Panc1 (cell line): Measurements from ENCODE around the gene HSBP1L1. TPM values are rescaled to one million over a fixed set of nuclear protein-coding genes. Genes with fewer than 3 reads are reported as not detected.

ENCODE experiments used
- ATAC-seq: fragments of 200-7000 bp; cut with Tn5 transposase; 2 replicates; pipeline ENCODE4 v1.9.1; 2020; ENCODE audit warnings: mild to moderate bottlenecking, moderate library complexity
- BruUV-seq: library from RNA; stranded (reverse); fragments of 400-500 nt; replicated peaks from 2 replicates; lab custom pipeline; 2021; lab: Mats Ljungman, UMichigan
- CTCF ChIA-PET: fragments of 300-600 bp; sonication (Branson Sonifier 250); formaldehyde crosslinking; loops from one replicate; lab custom pipeline; 2022; ENCODE audit warnings: antibody characterized with exemption; lab: Charles Lee
- POLR2A ChIA-PET: fragments of 300-600 bp; sonication (Branson Sonifier 250); formaldehyde crosslinking; loops from one replicate; lab custom pipeline; 2022; ENCODE audit warnings: antibody characterized with exemption; lab: Charles Lee
- DNase-seq: peaks from one replicate; pipeline ENCODE4 v3.0.0-alpha.2; 2010; ENCODE audit warnings: low read depth, low spot score
- H3K27ac ChIP-seq: 2 replicates; pipeline ENCODE4 v1.5.1; 2011; ENCODE audit warnings: mild to moderate bottlenecking, low read length, inconsistent platforms
- H3K27me3 ChIP-seq: fragments of 200-500 bp; sonication (Bioruptor generic); 2 replicates; pipeline ENCODE4 v1.6.0; 2014; ENCODE audit warnings: low read length, inconsistent platforms; ENCODE audit not compliant: control insufficient read depth, insufficient read depth
- H3K36me3 ChIP-seq: fragments of 200-500 bp; sonication (Bioruptor generic); 2 replicates; pipeline ENCODE4 v1.5.1; 2014; ENCODE audit warnings: inconsistent platforms, mild to moderate bottlenecking, low read length, moderate library complexity; ENCODE audit not compliant: control insufficient read depth, insufficient read depth
- H3K4me1 ChIP-seq: 2 replicates; pipeline ENCODE4 v1.5.1; 2011; ENCODE audit warnings: inconsistent platforms, mild to moderate bottlenecking, low read length, moderate library complexity; ENCODE audit not compliant: control insufficient read depth, insufficient read depth
- H3K4me3 ChIP-seq, 2 experiments: 2 replicates each; pipeline ENCODE4 v1.5.1; 2011 to 2012; ENCODE audit warnings: low read depth in 2 of 2, low read length in 2 of 2, mild to moderate bottlenecking in 2 of 2, inconsistent platforms in 1 of 2, moderate library complexity in 1 of 2
- H3K9me3 ChIP-seq: fragments of 200-500 bp; sonication (Bioruptor generic); 2 replicates; pipeline ENCODE4 v1.5.1; 2014; ENCODE audit warnings: low read depth, mild to moderate bottlenecking, inconsistent platforms, low read length, moderate library complexity; ENCODE audit not compliant: control insufficient read depth, insufficient read depth
- POLR2AphosphoS5 ChIP-seq: IDR thresholded peaks from 2 replicates; pipeline ENCODE4 v1.6.1; 2012; ENCODE audit warnings: mild to moderate bottlenecking, low read depth, low read length, moderate library complexity
- SIN3A ChIP-seq: IDR thresholded peaks from 2 replicates; pipeline ENCODE4 v1.6.1; 2012; ENCODE audit warnings: low read depth, mild to moderate bottlenecking, low read length, moderate library complexity, borderline replicate concordance; ENCODE audit not compliant: insufficient read depth
- TCF7L2 ChIP-seq: IDR thresholded peaks from 2 replicates; pipeline ENCODE4 v1.6.1; 2011; ENCODE audit warnings: mild to moderate bottlenecking, low read depth, low read length, inconsistent platforms
- in situ Hi-C: cut with HindIII; loops from 2 replicates; pipeline ENCODE4 v1.10.0; 2016; ENCODE audit warnings: low sequenced_read_pairs, low pct_unique_long_range_greater_than_20kb
- intact Hi-C: fragments of 100-400 bp; cut with micrococcal nuclease; formaldehyde crosslinking; loops from one replicate; pipeline ENCODE4 v1.10.0; 2022; ENCODE audit not compliant: unreplicated experiment
- total RNA-seq: library from RNA; stranded (reverse); gene quantifications from one replicate; pipeline ENCODE4 v1.2.1, GENCODE V29; 2021; ENCODE audit not compliant: unreplicated experiment
- TF ChIP-seq, protein P1 (sequence below), 2 experiments: IDR thresholded peaks; 2 replicates each; pipeline ENCODE4 v1.6.1; 2011 to 2012; ENCODE audit warnings: low read depth in 2 of 2, control low read depth in 1 of 2, low read length in 1 of 2, mild to moderate bottlenecking in 1 of 2, moderate library complexity in 1 of 2; ENCODE audit not compliant: insufficient read depth in 1 of 2
- TF ChIP-seq, protein P2 (sequence below): fragments of 450-650 bp; IDR thresholded peaks from 2 replicates; pipeline ENCODE4 v1.5.1; 2017; ENCODE audit warnings: mild to moderate bottlenecking

The HSBP1L1 gene
- total RNA-seq, 1 experiment from 2014 or later: 45.4 TPM

DNA sequence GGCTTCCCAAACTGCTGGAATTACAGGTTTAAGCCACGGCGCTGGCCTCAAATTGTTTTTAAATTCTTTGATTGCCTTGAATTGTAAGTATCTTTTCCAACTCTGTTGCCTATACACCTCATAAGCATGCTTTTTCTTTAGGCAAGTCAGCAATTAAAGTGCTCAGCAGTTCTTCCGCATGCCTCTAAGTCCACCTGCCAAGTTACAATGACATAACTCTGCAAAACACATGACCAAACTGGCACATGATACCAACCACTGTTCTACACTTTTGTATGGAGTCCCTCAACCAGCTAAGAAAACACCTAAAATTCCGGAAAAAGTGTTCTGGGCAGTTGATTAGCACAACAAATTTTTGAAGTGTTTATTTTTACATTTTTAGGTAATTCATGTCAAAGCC lies 18.8 kb downstream of the HSBP1L1 start:
- CTCF ChIA-PET: no interaction called here

DNA sequence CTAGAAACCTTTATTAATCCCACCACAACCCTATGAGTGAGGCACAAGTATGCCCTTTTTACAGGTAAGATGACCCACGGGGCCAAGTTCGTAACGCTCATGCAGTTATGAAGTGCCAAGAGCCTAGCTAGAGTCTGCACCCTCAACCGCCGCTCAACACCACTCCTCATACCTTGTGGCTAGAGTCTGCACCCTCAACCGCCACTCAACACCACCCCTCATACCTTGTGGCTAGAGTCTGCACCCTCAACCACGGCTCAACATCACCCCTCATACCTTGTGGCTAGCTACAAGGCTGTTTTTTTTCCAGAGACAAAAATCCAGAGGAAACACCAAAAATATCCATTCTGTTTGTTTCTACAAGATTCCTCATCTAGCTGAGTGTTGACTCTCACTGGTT lies 19.4 kb downstream of the HSBP1L1 start:
- H3K9me3 ChIP-seq: no peaks in the 10 kb centered on the region
- in situ Hi-C loops: no loop called here
- H3K27ac ChIP-seq: no peak overlapping the region
- H3K36me3 ChIP-seq: peaks cover 10% of the 10 kb centered on the region
- POLR2A ChIA-PET: no interaction called here
- peaks cover 27% of the 10 kb centered on the region for H3K4me1 ChIP-seq
- H3K27me3 ChIP-seq: no peaks in the 10 kb centered on the region
- DNase-seq: no peak
- no peak overlapping the region for H3K4me3 ChIP-seq
- intact Hi-C loops: no loop called here
- CTCF ChIA-PET: no interaction called here
- TF ChIP-seq TCF7L2 (no peak), SIN3A (no peak), POLR2AphosphoS5 (no peak)
- TF ChIP-seq, protein P1, sequence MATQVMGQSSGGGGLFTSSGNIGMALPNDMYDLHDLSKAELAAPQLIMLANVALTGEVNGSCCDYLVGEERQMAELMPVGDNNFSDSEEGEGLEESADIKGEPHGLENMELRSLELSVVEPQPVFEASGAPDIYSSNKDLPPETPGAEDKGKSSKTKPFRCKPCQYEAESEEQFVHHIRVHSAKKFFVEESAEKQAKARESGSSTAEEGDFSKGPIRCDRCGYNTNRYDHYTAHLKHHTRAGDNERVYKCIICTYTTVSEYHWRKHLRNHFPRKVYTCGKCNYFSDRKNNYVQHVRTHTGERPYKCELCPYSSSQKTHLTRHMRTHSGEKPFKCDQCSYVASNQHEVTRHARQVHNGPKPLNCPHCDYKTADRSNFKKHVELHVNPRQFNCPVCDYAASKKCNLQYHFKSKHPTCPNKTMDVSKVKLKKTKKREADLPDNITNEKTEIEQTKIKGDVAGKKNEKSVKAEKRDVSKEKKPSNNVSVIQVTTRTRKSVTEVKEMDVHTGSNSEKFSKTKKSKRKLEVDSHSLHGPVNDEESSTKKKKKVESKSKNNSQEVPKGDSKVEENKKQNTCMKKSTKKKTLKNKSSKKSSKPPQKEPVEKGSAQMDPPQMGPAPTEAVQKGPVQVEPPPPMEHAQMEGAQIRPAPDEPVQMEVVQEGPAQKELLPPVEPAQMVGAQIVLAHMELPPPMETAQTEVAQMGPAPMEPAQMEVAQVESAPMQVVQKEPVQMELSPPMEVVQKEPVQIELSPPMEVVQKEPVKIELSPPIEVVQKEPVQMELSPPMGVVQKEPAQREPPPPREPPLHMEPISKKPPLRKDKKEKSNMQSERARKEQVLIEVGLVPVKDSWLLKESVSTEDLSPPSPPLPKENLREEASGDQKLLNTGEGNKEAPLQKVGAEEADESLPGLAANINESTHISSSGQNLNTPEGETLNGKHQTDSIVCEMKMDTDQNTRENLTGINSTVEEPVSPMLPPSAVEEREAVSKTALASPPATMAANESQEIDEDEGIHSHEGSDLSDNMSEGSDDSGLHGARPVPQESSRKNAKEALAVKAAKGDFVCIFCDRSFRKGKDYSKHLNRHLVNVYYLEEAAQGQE (IDR thresholded peaks at IDR 0.05; ENCODE audit: insufficient read depth in 1 of 2, low read depth in 2 of 2, low read length in 1 of 2): no peak
- TF ChIP-seq, protein P2, sequence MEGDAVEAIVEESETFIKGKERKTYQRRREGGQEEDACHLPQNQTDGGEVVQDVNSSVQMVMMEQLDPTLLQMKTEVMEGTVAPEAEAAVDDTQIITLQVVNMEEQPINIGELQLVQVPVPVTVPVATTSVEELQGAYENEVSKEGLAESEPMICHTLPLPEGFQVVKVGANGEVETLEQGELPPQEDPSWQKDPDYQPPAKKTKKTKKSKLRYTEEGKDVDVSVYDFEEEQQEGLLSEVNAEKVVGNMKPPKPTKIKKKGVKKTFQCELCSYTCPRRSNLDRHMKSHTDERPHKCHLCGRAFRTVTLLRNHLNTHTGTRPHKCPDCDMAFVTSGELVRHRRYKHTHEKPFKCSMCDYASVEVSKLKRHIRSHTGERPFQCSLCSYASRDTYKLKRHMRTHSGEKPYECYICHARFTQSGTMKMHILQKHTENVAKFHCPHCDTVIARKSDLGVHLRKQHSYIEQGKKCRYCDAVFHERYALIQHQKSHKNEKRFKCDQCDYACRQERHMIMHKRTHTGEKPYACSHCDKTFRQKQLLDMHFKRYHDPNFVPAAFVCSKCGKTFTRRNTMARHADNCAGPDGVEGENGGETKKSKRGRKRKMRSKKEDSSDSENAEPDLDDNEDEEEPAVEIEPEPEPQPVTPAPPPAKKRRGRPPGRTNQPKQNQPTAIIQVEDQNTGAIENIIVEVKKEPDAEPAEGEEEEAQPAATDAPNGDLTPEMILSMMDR: no peak
- ATAC-seq: no peak
- no TSS peak for BruUV-seq

More for the DNA sequence above, 18.8 kb downstream of the HSBP1L1 start:
- Histone ChIP-seq H3K9me3 (no peaks in the 10 kb centered on the region), H3K27ac (no peak overlapping the region), H3K27me3 (no peaks in the 10 kb centered on the region), H3K4me3 (no peak overlapping the region), H3K36me3 (peaks cover 10% of the 10 kb centered on the region), H3K4me1 (peaks cover 27% of the 10 kb centered on the region)
- ATAC-seq (no peak), DNase-seq (no peak)
- in situ Hi-C loops: no loop called here
- intact Hi-C loops: no loop called here
- no TSS peak for BruUV-seq
- TF ChIP-seq TCF7L2: no peak
- TF ChIP-seq, protein P1 (IDR thresholded peaks at IDR 0.05; ENCODE audit: insufficient read depth in 1 of 2, low read depth in 2 of 2, low read length in 1 of 2): no peak
- TF ChIP-seq, protein P2: no peak
- TF ChIP-seq POLR2AphosphoS5: no peak
- no peak for TF ChIP-seq SIN3A
- POLR2A ChIA-PET: no interaction called here
